ENCODE measurements around the gene APLNR. TPM values are rescaled to one million over a fixed set of nuclear protein-coding genes. Genes with fewer than 3 reads are reported as not detected.

APLNR gene
- total RNA-seq, 1 donor from 2014 or later = 48.8 TPM

DNA sequence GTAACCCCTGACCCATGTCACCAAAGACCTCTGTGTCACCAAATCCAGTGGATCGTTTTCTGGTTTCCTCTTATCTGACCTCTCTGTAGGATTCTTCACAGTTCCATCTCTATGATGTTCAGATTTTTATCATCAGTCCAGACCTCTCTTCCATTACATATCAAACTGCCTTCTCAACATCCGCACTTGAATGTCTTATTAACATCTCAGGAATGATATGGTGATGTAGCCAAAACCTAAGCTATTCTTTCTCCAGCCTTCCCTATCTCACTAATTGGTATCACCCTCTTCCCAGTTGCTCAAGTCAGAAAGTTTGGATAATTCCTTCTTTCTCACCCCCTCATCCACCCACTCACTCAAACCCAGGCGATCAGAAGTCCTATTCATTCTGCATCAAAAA, 13.4 kb downstream of the APLNR start:
- Mint-ChIP-seq H3K27ac (ENCODE audit: unreplicated experiment) (no peak overlapping the region), H3K9me3 (ENCODE audit: unreplicated experiment) (no peaks in the 10 kb centered on the region), H3K27me3 (ENCODE audit: unreplicated experiment) (no peaks in the 10 kb centered on the region), H3K4me3 (ENCODE audit: unreplicated experiment) (no peak overlapping the region), H3K4me1 (ENCODE audit: unreplicated experiment) (peaks cover 14% of the 10 kb centered on the region), H3K36me3 (ENCODE audit: low read depth, unreplicated experiment) (no peaks in the 10 kb centered on the region)
- TF ChIP-seq, protein P1, sequence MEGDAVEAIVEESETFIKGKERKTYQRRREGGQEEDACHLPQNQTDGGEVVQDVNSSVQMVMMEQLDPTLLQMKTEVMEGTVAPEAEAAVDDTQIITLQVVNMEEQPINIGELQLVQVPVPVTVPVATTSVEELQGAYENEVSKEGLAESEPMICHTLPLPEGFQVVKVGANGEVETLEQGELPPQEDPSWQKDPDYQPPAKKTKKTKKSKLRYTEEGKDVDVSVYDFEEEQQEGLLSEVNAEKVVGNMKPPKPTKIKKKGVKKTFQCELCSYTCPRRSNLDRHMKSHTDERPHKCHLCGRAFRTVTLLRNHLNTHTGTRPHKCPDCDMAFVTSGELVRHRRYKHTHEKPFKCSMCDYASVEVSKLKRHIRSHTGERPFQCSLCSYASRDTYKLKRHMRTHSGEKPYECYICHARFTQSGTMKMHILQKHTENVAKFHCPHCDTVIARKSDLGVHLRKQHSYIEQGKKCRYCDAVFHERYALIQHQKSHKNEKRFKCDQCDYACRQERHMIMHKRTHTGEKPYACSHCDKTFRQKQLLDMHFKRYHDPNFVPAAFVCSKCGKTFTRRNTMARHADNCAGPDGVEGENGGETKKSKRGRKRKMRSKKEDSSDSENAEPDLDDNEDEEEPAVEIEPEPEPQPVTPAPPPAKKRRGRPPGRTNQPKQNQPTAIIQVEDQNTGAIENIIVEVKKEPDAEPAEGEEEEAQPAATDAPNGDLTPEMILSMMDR (IDR thresholded peaks at IDR 0.05; ENCODE audit: unreplicated experiment) = no peak
- DNase-seq (ENCODE audit: low spot score) = no peak

DNA sequence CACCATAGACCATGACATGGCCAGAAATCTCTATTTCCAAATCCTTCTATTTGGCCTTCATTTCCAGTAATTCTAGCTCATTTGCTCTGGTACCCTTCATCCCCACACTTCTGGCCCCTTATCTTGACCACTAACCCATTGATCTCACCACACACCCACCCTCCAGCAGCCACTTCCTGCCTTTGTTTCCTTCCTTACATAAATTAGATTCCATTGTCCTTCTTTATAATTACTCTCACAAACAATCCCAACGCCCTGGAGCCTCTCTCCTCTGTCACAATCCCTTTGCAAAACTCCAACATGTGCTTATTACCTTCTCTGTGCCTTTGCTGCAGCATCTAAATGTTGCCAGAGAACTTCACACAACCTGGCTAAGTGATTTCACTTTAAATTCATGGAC, 14.8 kb downstream of the APLNR start:
- Mint-ChIP-seq H3K9me3 (ENCODE audit: unreplicated experiment) (no peaks in the 10 kb centered on the region), H3K27ac (ENCODE audit: unreplicated experiment) (no peak overlapping the region), H3K27me3 (ENCODE audit: unreplicated experiment) (peaks cover 1% of the 10 kb centered on the region), H3K36me3 (ENCODE audit: low read depth, unreplicated experiment) (no peaks in the 10 kb centered on the region), H3K4me1 (ENCODE audit: unreplicated experiment) (peaks cover 22% of the 10 kb centered on the region), H3K4me3 (ENCODE audit: unreplicated experiment) (no peak overlapping the region)
- no peak for DNase-seq (ENCODE audit: low spot score)
- TF ChIP-seq, protein P1 (IDR thresholded peaks at IDR 0.05; ENCODE audit: unreplicated experiment) = no peak

DNA sequence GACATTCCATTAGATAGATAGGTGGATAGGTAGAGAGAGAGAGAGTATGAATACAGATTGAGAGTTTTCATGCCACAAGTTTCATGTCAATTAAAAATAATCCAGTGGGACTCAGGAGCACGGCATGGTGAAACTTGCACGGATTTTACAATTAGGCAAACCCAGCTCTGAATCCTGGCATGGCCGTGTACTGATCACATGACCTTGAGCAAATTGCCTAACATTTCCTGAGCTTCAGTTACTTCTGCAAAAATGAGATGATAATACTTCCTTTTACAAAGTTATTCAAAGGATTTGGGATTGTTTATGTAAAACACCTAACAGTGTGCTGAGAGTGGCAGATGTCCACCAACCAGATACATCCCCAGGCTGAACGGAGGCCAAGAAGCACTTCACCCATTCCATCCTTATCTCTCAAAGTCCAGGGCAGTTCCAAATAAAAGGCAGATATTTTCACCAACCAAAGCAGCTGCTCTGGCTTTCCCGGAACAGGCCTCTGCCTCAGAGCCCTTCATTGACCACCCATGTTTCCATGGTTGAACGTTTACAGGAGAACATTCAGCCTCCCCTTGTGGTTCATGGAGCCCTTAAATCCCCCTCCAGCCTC, 17.9 kb downstream of the APLNR start:
- Mint-ChIP-seq H3K4me3 (ENCODE audit: unreplicated experiment) (peak overlapping the region; percentile 22), H3K27ac (ENCODE audit: unreplicated experiment) (no peak overlapping the region), H3K9me3 (ENCODE audit: unreplicated experiment) (no peaks in the 10 kb centered on the region), H3K4me1 (ENCODE audit: unreplicated experiment) (peaks cover 33% of the 10 kb centered on the region), H3K27me3 (ENCODE audit: unreplicated experiment) (peaks cover 1% of the 10 kb centered on the region), H3K36me3 (ENCODE audit: low read depth, unreplicated experiment) (no peaks in the 10 kb centered on the region)
- TF ChIP-seq, protein P1 (IDR thresholded peaks at IDR 0.05; ENCODE audit: unreplicated experiment) = no peak
- no peak for DNase-seq (ENCODE audit: low spot score)

DNA sequence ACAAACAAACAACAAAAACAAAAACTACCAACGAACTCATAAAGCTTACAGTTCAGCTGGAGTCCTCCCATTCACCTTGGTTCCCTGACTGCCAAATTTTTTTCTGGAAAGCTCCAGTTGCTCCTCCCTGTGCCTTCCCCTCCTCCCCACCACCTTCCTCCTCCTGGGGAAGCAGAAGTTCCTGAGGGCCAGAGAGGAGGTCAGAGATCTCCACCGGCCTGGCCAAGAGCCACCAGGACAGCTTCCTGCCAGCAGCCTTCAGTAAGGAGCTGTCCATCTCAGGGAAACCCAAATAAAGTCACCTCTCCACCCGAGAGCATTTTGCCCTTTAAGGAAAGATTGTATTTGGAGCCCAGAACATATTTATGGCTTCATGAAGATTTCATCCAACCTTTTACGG, 20.0 kb downstream of the APLNR start:
- Mint-ChIP-seq H3K9me3 (ENCODE audit: unreplicated experiment) (no peaks in the 10 kb centered on the region), H3K27ac (ENCODE audit: unreplicated experiment) (no peak overlapping the region), H3K4me3 (ENCODE audit: unreplicated experiment) (no peak overlapping the region), H3K36me3 (ENCODE audit: low read depth, unreplicated experiment) (no peaks in the 10 kb centered on the region), H3K27me3 (ENCODE audit: unreplicated experiment) (peaks cover 3% of the 10 kb centered on the region), H3K4me1 (ENCODE audit: unreplicated experiment) (peaks cover 33% of the 10 kb centered on the region)
- no peak for DNase-seq (ENCODE audit: low spot score)
- TF ChIP-seq, protein P1 (IDR thresholded peaks at IDR 0.05; ENCODE audit: unreplicated experiment) = no peak

DNA sequence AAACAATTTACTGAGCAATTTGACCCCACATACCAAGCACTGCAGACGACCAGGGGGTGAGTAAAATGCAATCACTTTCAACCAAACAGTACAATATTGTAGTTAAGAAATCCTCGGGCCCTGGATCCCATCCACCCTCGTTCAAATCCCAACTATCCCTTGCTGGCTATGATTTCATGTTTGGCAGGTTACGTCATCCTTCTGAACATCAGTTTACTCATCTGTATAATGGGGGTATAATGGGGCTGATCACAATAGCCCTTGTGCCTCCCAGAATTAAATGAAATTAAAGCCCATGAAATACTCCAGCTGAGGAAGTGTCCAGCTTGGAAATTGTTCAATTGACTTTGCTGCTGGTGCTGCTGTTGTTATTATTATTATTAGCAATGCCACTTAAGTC, 20.6 kb downstream of the APLNR start:
- no peak for DNase-seq (ENCODE audit: low spot score)
- TF ChIP-seq, protein P1 (IDR thresholded peaks at IDR 0.05; ENCODE audit: unreplicated experiment) = no peak
- Mint-ChIP-seq H3K4me3 (ENCODE audit: unreplicated experiment) (no peak overlapping the region), H3K36me3 (ENCODE audit: low read depth, unreplicated experiment) (no peaks in the 10 kb centered on the region), H3K4me1 (ENCODE audit: unreplicated experiment) (peaks cover 35% of the 10 kb centered on the region), H3K9me3 (ENCODE audit: unreplicated experiment) (no peaks in the 10 kb centered on the region), H3K27ac (ENCODE audit: unreplicated experiment) (no peak overlapping the region), H3K27me3 (ENCODE audit: unreplicated experiment) (peaks cover 4% of the 10 kb centered on the region)
